HG03066 (cell line): ENCODE results near the gene CPN2.

Experiments used
- ATAC-seq: cut with Tn5 transposase; IDR thresholded peaks from one replicate; pipeline ENCODE4 v1.9.1; 2021; ENCODE audit warnings: low read depth; ENCODE audit not compliant: unreplicated experiment

CPN2 gene

GRCh38 chr3:194315965-194316361, 35.2 kb downstream of the CPN2 start:
- peak; percentile 25 for ATAC-seq

GRCh38 chr3:194315088-194315964, 35.8 kb downstream of the CPN2 start:
- ATAC-seq = peak; percentile 85

- ATAC-seq = no peak
Observed at GRCh38 chr3:194314388-194315068, 36.6 kb downstream of the CPN2 start.

- no peak for ATAC-seq
Observed at GRCh38 chr3:194313560-194314387, 37.4 kb downstream of the CPN2 start.

GRCh38 chr3:194312743-194313281, 38.3 kb downstream of the CPN2 start:
- no peak for ATAC-seq

- no peak for ATAC-seq
Observed at GRCh38 chr3:194312186-194312742, 38.9 kb downstream of the CPN2 start.

- no peak for ATAC-seq
Observed at GRCh38 chr3:194311000-194311399, 40.1 kb downstream of the CPN2 start.

- ATAC-seq = no peak
Observed at GRCh38 chr3:194310060-194310835, 40.9 kb downstream of the CPN2 start.

GRCh38 chr3:194308601-194309449, 42.3 kb downstream of the CPN2 start:
- no peak for ATAC-seq

GRCh38 chr3:194307849-194308248, 43.3 kb downstream of the CPN2 start:
- ATAC-seq = no peak

GRCh38 chr3:194306771-194307640, 44.1 kb downstream of the CPN2 start:
- peak; percentile 47 for ATAC-seq

GRCh38 chr3:194306109-194306686, 44.9 kb downstream of the CPN2 start:
- peak; percentile 39 for ATAC-seq

- ATAC-seq = no peak
Observed at GRCh38 chr3:194305356-194306108, 45.6 kb downstream of the CPN2 start.

- ATAC-seq = no peak
Observed at GRCh38 chr3:194304186-194304917, 46.8 kb downstream of the CPN2 start.

GRCh38 chr3:194303749-194304148, 47.4 kb downstream of the CPN2 start:
- ATAC-seq = no peak

- ATAC-seq = no peak
Observed at GRCh38 chr3:194301730-194302129, 49.4 kb downstream of the CPN2 start.
